H9 (cell line): Measurements from ENCODE around the gene PADI6. TPM values are rescaled to one million over a fixed set of nuclear protein-coding genes. Genes with fewer than 3 reads are reported as not detected.

Experiments used
- DNase-seq: peaks from one replicate; pipeline ENCODE4 v3.0.0-alpha.2; 2017
- H2AFZ ChIP-seq: one replicate; pipeline ENCODE4 v1.6.1; 2013; ENCODE audit warnings: mild to moderate bottlenecking, low read length, control low read depth, moderate library complexity
- H2AK5ac ChIP-seq: 2 replicates; pipeline ENCODE4 v1.6.1; 2013; ENCODE audit warnings: low read length, control low read depth, mixed read lengths; ENCODE audit not compliant: insufficient read length
- H2BK120ac ChIP-seq: one replicate; pipeline ENCODE4 v1.6.1; 2013; ENCODE audit warnings: low read depth, mild to moderate bottlenecking, low read length, control low read depth, inconsistent platforms; ENCODE audit not compliant: poor library complexity, severe bottlenecking
- H2BK12ac ChIP-seq: 2 replicates; pipeline ENCODE4 v1.6.1; 2013; ENCODE audit warnings: low read length, control low read depth, mixed read lengths, low read depth; ENCODE audit not compliant: insufficient read length
- H2BK15ac ChIP-seq: 2 replicates; pipeline ENCODE4 v1.6.1; 2013; ENCODE audit warnings: low read depth, low read length, control low read depth
- H2BK20ac ChIP-seq: one replicate; pipeline ENCODE4 v1.6.1; 2013; ENCODE audit warnings: low read depth, mild to moderate bottlenecking, low read length, control low read depth, inconsistent platforms; ENCODE audit not compliant: poor library complexity, severe bottlenecking
- H2BK5ac ChIP-seq: 2 replicates; pipeline ENCODE4 v1.6.1; 2013; ENCODE audit warnings: low read length, control low read depth, mixed read lengths; ENCODE audit not compliant: insufficient read length
- H3K14ac ChIP-seq: 2 replicates; pipeline ENCODE4 v1.6.1; 2013; ENCODE audit warnings: low read length, control low read depth; ENCODE audit not compliant: insufficient read depth
- H3K18ac ChIP-seq: 2 replicates; pipeline ENCODE4 v1.6.1; 2013; ENCODE audit warnings: low read depth, mild to moderate bottlenecking, mixed read lengths, low read length, control low read depth; ENCODE audit not compliant: insufficient read length
- H3K23ac ChIP-seq: 2 replicates; pipeline ENCODE4 v1.6.1; 2013; ENCODE audit warnings: low read length, control low read depth, mixed read lengths, low read depth; ENCODE audit not compliant: insufficient read length
- H3K23me2 ChIP-seq: 2 replicates; pipeline ENCODE4 v1.6.1; 2013; ENCODE audit warnings: low read depth, mild to moderate bottlenecking, mixed read lengths, low read length, control low read depth; ENCODE audit not compliant: insufficient read length, poor library complexity, severe bottlenecking
- H3K27ac ChIP-seq: 2 replicates; pipeline ENCODE4 v1.5.1; 2013; ENCODE audit warnings: low read length, control low read depth, mixed read lengths, low read depth; ENCODE audit not compliant: insufficient read length
- H3K27me3 ChIP-seq: 2 replicates; pipeline ENCODE4 v1.6.1; 2013; ENCODE audit warnings: low read length, control low read depth, inconsistent platforms; ENCODE audit not compliant: insufficient read depth
- H3K4ac ChIP-seq: 2 replicates; pipeline ENCODE4 v1.6.1; 2013; ENCODE audit warnings: low read depth, mild to moderate bottlenecking, control low read depth, inconsistent platforms, low read length, moderate library complexity
- H3K4me1 ChIP-seq: 2 replicates; pipeline ENCODE4 v1.6.1; 2013; ENCODE audit warnings: low read length, control low read depth, inconsistent platforms; ENCODE audit not compliant: insufficient read depth
- H3K4me2 ChIP-seq: 2 replicates; pipeline ENCODE4 v1.6.1; 2013; ENCODE audit warnings: low read length, control low read depth, mixed read lengths; ENCODE audit not compliant: insufficient read length, insufficient read depth
- H3K56ac ChIP-seq: 2 replicates; pipeline ENCODE4 v1.6.1; 2013; ENCODE audit warnings: low read depth, mild to moderate bottlenecking, mixed read lengths, low read length, control low read depth; ENCODE audit not compliant: insufficient read length
- H3K79me1 ChIP-seq: 2 replicates; pipeline ENCODE4 v1.6.1; 2013; ENCODE audit warnings: low read depth, mild to moderate bottlenecking, moderate library complexity, low read length, control low read depth, inconsistent platforms; ENCODE audit not compliant: insufficient read depth, poor library complexity, severe bottlenecking
- H3K79me2 ChIP-seq: 2 replicates; pipeline ENCODE4 v1.6.1; 2013; ENCODE audit warnings: low read length, control low read depth, inconsistent platforms; ENCODE audit not compliant: insufficient read depth
- H3K9ac ChIP-seq: 2 replicates; pipeline ENCODE4 v1.6.1; 2013; ENCODE audit warnings: low read length, control low read depth, mixed read lengths; ENCODE audit not compliant: insufficient read length; ENCODE audit errors: extremely low read depth
- H3K9me3 ChIP-seq: one replicate; pipeline ENCODE4 v1.6.1; 2013; ENCODE audit warnings: low read depth, low read length, inconsistent platforms; ENCODE audit not compliant: control insufficient read depth
- H3T11ph ChIP-seq: one replicate; pipeline ENCODE4 v1.6.1; 2013; ENCODE audit warnings: mild to moderate bottlenecking, low read length, control low read depth, inconsistent platforms
- H4K20me1 ChIP-seq: one replicate; pipeline ENCODE4 v1.6.1; 2013; ENCODE audit not compliant: control insufficient read depth, insufficient read length, insufficient read depth
- H4K5ac ChIP-seq: 2 replicates; pipeline ENCODE4 v1.6.1; 2013; ENCODE audit warnings: low read depth, mild to moderate bottlenecking, mixed read lengths, low read length, control low read depth; ENCODE audit not compliant: insufficient read length
- H4K8ac ChIP-seq: replicated peaks from 2 replicates; pipeline ENCODE4 v1.6.1; 2013; ENCODE audit warnings: low read length, control low read depth, mixed read lengths, low read depth; ENCODE audit not compliant: insufficient read length
- H4K91ac ChIP-seq: 2 replicates; pipeline ENCODE4 v1.6.1; 2013; ENCODE audit warnings: low read depth, mild to moderate bottlenecking, moderate library complexity, mixed read lengths, low read length, control low read depth; ENCODE audit not compliant: insufficient read length
- H3K27ac Mint-ChIP-seq, 3 experiments: 2 replicates in 2 of 3; 3 replicates in 1 of 3; pipeline ENCODE4 v1.8.0; 2020 to 2021; ENCODE audit warnings: mixed read lengths in 3 of 3, mild to moderate bottlenecking in 1 of 3, moderate library complexity in 1 of 3
- H3K27me3 Mint-ChIP-seq: 2 replicates; pipeline ENCODE4 v1.8.0; 2021; ENCODE audit warnings: low read depth, mild to moderate bottlenecking, moderate library complexity, mixed read lengths
- H3K36me3 Mint-ChIP-seq, 3 experiments: 2 replicates in 2 of 3; 3 replicates in 1 of 3; pipeline ENCODE4 v1.8.0; 2020 to 2021; ENCODE audit warnings: low read depth in 3 of 3, mixed read lengths in 3 of 3; ENCODE audit not compliant: insufficient read depth in 1 of 3
- H3K4me1 Mint-ChIP-seq, 2 experiments: 2 replicates each; pipeline ENCODE4 v1.8.0; 2020; ENCODE audit warnings: mixed read lengths in 2 of 2
- H3K4me3 Mint-ChIP-seq, 2 experiments: 2 replicates in 1 of 2; 3 replicates in 1 of 2; pipeline ENCODE4 v1.8.0; 2020 to 2021; ENCODE audit warnings: mild to moderate bottlenecking in 2 of 2, mixed read lengths in 2 of 2, moderate library complexity in 1 of 2
- H3K9me3 Mint-ChIP-seq, 2 experiments: 2 replicates in 1 of 2; 3 replicates in 1 of 2; pipeline ENCODE4 v1.8.0; 2020; ENCODE audit warnings: mild to moderate bottlenecking in 2 of 2, mixed read lengths in 2 of 2, moderate library complexity in 1 of 2
- WGBS: extraction: QIAGEN DNeasy Blood & Tissue Kit; methylation state at CpG from one replicate; pipeline ENCODE4 v1.1.7; 2013; ENCODE audit warnings: missing lambda C conversion rate, low lambda C conversion rate, mixed read lengths; ENCODE audit not compliant: insufficient read length; ENCODE audit errors: extremely low coverage; 5-methylcytosine and 5-hydroxymethylcytosine counted together
- total RNA-seq: library from RNA; stranded (reverse); gene quantifications from 2 replicates; pipeline ENCODE4 v1.2.1, GENCODE V29; 2021
- TF ChIP-seq, protein P1 (sequence below): fragments of 200-600 bp; sonication (generic); conservative IDR thresholded peaks from 3 replicates; pipeline ENCODE4 v1.8.0; 2021; ENCODE audit warnings: antibody characterized with exemption, mild to moderate bottlenecking

The PADI6 gene
- total RNA-seq, 1 experiment from 2014 or later = not detected

DNA sequence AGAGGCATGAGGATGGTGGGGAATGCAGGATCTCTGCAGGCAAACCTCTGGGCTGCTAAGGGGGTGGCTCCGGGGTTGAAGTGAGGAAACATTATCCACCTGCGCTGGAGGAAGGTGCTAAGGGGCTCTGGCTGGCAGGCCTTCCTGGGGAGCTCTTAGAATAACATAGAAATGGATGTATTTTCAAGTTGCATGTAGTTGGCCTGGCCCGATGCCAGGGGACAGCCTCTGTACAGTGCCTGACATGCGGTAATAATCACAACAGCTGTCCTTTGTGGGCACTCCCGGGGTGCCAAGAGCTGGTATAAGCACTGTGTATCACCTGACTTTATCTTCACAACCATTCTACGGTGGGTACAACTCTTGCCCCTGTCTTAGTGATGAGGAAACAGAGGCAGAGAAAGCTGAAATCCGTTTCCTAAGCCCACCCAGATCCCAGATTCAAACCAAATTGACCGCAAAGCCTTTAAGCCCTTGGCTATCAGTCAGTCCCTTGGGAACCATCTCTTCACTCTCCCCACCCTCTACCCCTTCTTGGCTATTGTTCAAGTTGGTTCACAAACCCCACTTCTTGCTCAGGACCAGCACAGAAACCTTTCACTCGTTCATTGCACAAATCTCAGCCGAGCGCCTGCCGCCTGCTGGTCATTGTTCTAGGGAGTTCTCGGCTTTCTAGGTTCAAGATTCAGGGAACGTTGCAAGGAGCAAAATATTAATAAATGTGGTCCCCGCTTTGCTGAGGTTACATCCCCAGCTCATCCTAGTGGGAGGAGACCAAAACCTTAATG is 33.1 kb upstream of the PADI6 start:
- H2AFZ ChIP-seq = no peak overlapping the region
- H3K27me3 Mint-ChIP-seq = peaks cover 26% of the 10 kb centered on the region
- no peak for DNase-seq

More for the DNA sequence above, 33.1 kb upstream of the PADI6 start:
- no peaks in the 10 kb centered on the region for H3K27me3 ChIP-seq
- H3K79me1 ChIP-seq = no peaks in the 10 kb centered on the region
- no peak overlapping the region for H4K8ac ChIP-seq
- no peak overlapping the region for H4K5ac ChIP-seq
- H3K27ac Mint-ChIP-seq = no peak overlapping the region
- H3K4ac ChIP-seq = no peak overlapping the region
- H3K23ac ChIP-seq = no peak overlapping the region
- H3K27ac ChIP-seq = no peak overlapping the region
- no peak overlapping the region for H3K4me2 ChIP-seq
- H3T11ph ChIP-seq = no peak overlapping the region
- peaks cover 5 to 6% of the 10 kb centered on the region in 2 experiments for H3K9me3 Mint-ChIP-seq
- no peaks in the 10 kb centered on the region for H3K79me2 ChIP-seq
- TF ChIP-seq, protein P1, sequence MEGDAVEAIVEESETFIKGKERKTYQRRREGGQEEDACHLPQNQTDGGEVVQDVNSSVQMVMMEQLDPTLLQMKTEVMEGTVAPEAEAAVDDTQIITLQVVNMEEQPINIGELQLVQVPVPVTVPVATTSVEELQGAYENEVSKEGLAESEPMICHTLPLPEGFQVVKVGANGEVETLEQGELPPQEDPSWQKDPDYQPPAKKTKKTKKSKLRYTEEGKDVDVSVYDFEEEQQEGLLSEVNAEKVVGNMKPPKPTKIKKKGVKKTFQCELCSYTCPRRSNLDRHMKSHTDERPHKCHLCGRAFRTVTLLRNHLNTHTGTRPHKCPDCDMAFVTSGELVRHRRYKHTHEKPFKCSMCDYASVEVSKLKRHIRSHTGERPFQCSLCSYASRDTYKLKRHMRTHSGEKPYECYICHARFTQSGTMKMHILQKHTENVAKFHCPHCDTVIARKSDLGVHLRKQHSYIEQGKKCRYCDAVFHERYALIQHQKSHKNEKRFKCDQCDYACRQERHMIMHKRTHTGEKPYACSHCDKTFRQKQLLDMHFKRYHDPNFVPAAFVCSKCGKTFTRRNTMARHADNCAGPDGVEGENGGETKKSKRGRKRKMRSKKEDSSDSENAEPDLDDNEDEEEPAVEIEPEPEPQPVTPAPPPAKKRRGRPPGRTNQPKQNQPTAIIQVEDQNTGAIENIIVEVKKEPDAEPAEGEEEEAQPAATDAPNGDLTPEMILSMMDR = 0 out of 3 replicates have a peak, but pooled peaks have one; percentile 19
- peaks cover under 1 to 6% (median 3%) of the 10 kb centered on the region in 3 experiments; a peak in 4 of 7 replicates for H3K36me3 Mint-ChIP-seq
- H3K4me3 Mint-ChIP-seq = no peak overlapping the region
- WGBS = no CpG with 5 or more reads among the region's 15 CpGs
- no peaks in the 10 kb centered on the region for H3K23me2 ChIP-seq
- no peak overlapping the region for H3K18ac ChIP-seq
- no peaks in the 10 kb centered on the region for H3K9me3 ChIP-seq
- H3K56ac ChIP-seq = no peak overlapping the region
- H3K4me1 ChIP-seq = no peaks in the 10 kb centered on the region
- H3K14ac ChIP-seq = no peak overlapping the region
- H2BK120ac ChIP-seq = no peak overlapping the region
- no peak overlapping the region for H3K9ac ChIP-seq
- H4K91ac ChIP-seq = no peak overlapping the region
- no peak overlapping the region for H2BK15ac ChIP-seq
- no peak overlapping the region for H2BK5ac ChIP-seq
- H2BK20ac ChIP-seq = no peak overlapping the region
- no peak overlapping the region for H2AK5ac ChIP-seq
- no peaks in the 10 kb centered on the region for H4K20me1 ChIP-seq
- H2BK12ac ChIP-seq = no peak overlapping the region
- H3K4me1 Mint-ChIP-seq = peaks cover 0 to 2% of the 10 kb centered on the region in 2 experiments; a peak in 1 of 4 replicates
